ENCODE results near the gene ATF6B.
"Not testable (repeated sequence)": the region's sequence is repeated elsewhere in the genome, so short reads cannot be mapped to it uniquely, and the experiment has no call there.

Gene ATF6B

GRCh38 chr6:32070814-32071543, 57.1 kb downstream of the ATF6B start:
- TF ChIP-seq CTCF (IDR thresholded peaks at IDR 0.05; ENCODE audit: low read depth, low read length), result no peak
- TF ChIP-seq MYC (IDR thresholded peaks at IDR 0.05; ENCODE audit: low read depth, low read length), result no peak
- no peak for TF ChIP-seq MAX (IDR thresholded peaks at IDR 0.05; ENCODE audit: low read depth, low read length)
- TF ChIP-seq POLR2A (IDR thresholded peaks at IDR 0.05; ENCODE audit: extremely low read depth, insufficient read length), result no peak
- H3K4me3 ChIP-seq (ENCODE audit: low read depth, low read length), result no peak overlapping the region

GRCh38 chr6:32069878-32070515, 58.0 kb downstream of the ATF6B start:
- TF ChIP-seq POLR2A (IDR thresholded peaks at IDR 0.05; ENCODE audit: extremely low read depth, insufficient read length) (no peak), CTCF (IDR thresholded peaks at IDR 0.05; ENCODE audit: low read depth, low read length) (no peak), MYC (IDR thresholded peaks at IDR 0.05; ENCODE audit: low read depth, low read length) (no peak), MAX (IDR thresholded peaks at IDR 0.05; ENCODE audit: low read depth, low read length) (no peak)
- no peak for DNase-seq (ENCODE audit: low read depth)
- H3K4me3 ChIP-seq (ENCODE audit: low read depth, low read length), result no peak overlapping the region

More at GRCh38 chr6:32070814-32071543, 57.1 kb downstream of the ATF6B start:
- no peak for DNase-seq (ENCODE audit: low read depth)

GRCh38 chr6:32069460-32069859, 58.6 kb downstream of the ATF6B start:
- DNase-seq (ENCODE audit: low read depth), result no peak
- TF ChIP-seq MAX (IDR thresholded peaks at IDR 0.05; ENCODE audit: low read depth, low read length), result no peak
- TF ChIP-seq POLR2A (IDR thresholded peaks at IDR 0.05; ENCODE audit: extremely low read depth, insufficient read length), result no peak
- no peak for TF ChIP-seq MYC (IDR thresholded peaks at IDR 0.05; ENCODE audit: low read depth, low read length)
- no peak for TF ChIP-seq CTCF (IDR thresholded peaks at IDR 0.05; ENCODE audit: low read depth, low read length)
- no peak overlapping the region for H3K4me3 ChIP-seq (ENCODE audit: low read depth, low read length)

- no peak for TF ChIP-seq CTCF (IDR thresholded peaks at IDR 0.05; ENCODE audit: low read depth, low read length)
- no peak for TF ChIP-seq MAX (IDR thresholded peaks at IDR 0.05; ENCODE audit: low read depth, low read length)
- no peak for TF ChIP-seq MYC (IDR thresholded peaks at IDR 0.05; ENCODE audit: low read depth, low read length)
- no peak for TF ChIP-seq POLR2A (IDR thresholded peaks at IDR 0.05; ENCODE audit: extremely low read depth, insufficient read length)
- H3K4me3 ChIP-seq (ENCODE audit: low read depth, low read length), result no peak overlapping the region
- no peak for DNase-seq (ENCODE audit: low read depth)
These were observed 59.2 kb downstream of the ATF6B start for GRCh38 chr6:32068867-32069266.

GRCh38 chr6:32068315-32068714, 59.7 kb downstream of the ATF6B start:
- H3K4me3 ChIP-seq (ENCODE audit: low read depth, low read length); DNase-seq (ENCODE audit: low read depth): not testable (repeated sequence)

- not testable (repeated sequence) for H3K4me3 ChIP-seq (ENCODE audit: low read depth, low read length); DNase-seq (ENCODE audit: low read depth)
These were observed 60.5 kb downstream of the ATF6B start for GRCh38 chr6:32067521-32067920.
